22Rv1 (cell line): ENCODE results near the gene PSMG4.
"Not testable (repeated sequence)": the region's sequence is repeated elsewhere in the genome, so short reads cannot be mapped to it uniquely, and the experiment has no call there.

Experiments
- H3K27ac ChIP-seq: fragments of 450-650 bp; 2 replicates; pipeline ENCODE4 v1.5.1; 2017
- CTCF ChIP-seq: fragments of 450-650 bp; IDR thresholded peaks from 2 replicates; pipeline ENCODE4 v1.5.1; 2017; ENCODE audit warnings: mild to moderate bottlenecking
- ZFX ChIP-seq: fragments of 450-650 bp; IDR thresholded peaks from 2 replicates; pipeline ENCODE4 v1.6.1; 2017; ENCODE audit warnings: antibody characterized with exemption, borderline replicate concordance

The PSMG4 gene

GRCh38 chr6:3237761-3238662 is 20.7 kb upstream of the PSMG4 start:
- TF ChIP-seq CTCF (no peak), ZFX (no peak)
- H3K27ac ChIP-seq, result no peak overlapping the region

- H3K27ac ChIP-seq, result no peak overlapping the region
- TF ChIP-seq CTCF, result peak; percentile 25
- no peak for TF ChIP-seq ZFX
Observed at GRCh38 chr6:3239110-3239830, 19.5 kb upstream of the PSMG4 start.

GRCh38 chr6:3240595-3240994 is 18.2 kb upstream of the PSMG4 start:
- TF ChIP-seq CTCF (no peak), ZFX (no peak)
- H3K27ac ChIP-seq, result no peak overlapping the region

- not testable (repeated sequence) for H3K27ac ChIP-seq
Observed at GRCh38 chr6:3241745-3242144, 17.0 kb upstream of the PSMG4 start.

GRCh38 chr6:3242768-3243167 is 16.0 kb upstream of the PSMG4 start:
- TF ChIP-seq CTCF (no peak), ZFX (no peak)
- no peak overlapping the region for H3K27ac ChIP-seq

- no peak for TF ChIP-seq CTCF
- no peak for TF ChIP-seq ZFX
- no peak overlapping the region for H3K27ac ChIP-seq
Observed at GRCh38 chr6:3244003-3244831, 14.5 kb upstream of the PSMG4 start.

GRCh38 chr6:3244832-3245161 is 13.9 kb upstream of the PSMG4 start:
- H3K27ac ChIP-seq, result not testable (repeated sequence)

- TF ChIP-seq ZFX, result no peak
- TF ChIP-seq CTCF, result no peak
- no peak overlapping the region for H3K27ac ChIP-seq
Observed at GRCh38 chr6:3245216-3245615, 13.5 kb upstream of the PSMG4 start.
